Smooth muscle cell (in vitro differentiated cells): ENCODE data around the gene TCEAL3. TPM values are rescaled to one million over a fixed set of nuclear protein-coding genes. Genes with fewer than 3 reads are reported as not detected.
"Not testable (repeated sequence)": the region's sequence is repeated elsewhere in the genome, so short reads cannot be mapped to it uniquely, and the experiment has no call there.

ENCODE experiments used
- DNase-seq: peaks from one replicate; lab custom pipeline; 2025; ENCODE audit not compliant: unreplicated experiment; lab: John Stamatoyannopoulos, UW
- H2AFZ ChIP-seq: fragments of 200-600 bp; sonication (generic); 2 replicates; pipeline ENCODE4 v1.6.0; 2016; ENCODE audit warnings: antibody characterized with exemption, low read depth, mild to moderate bottlenecking
- H3F3A ChIP-seq: fragments of 200-600 bp; sonication (generic); 2 replicates; pipeline ENCODE4 v1.6.0; 2017; ENCODE audit warnings: antibody characterized with exemption, low read depth
- H3K27ac ChIP-seq: fragments of 200-600 bp; sonication (generic); 2 replicates; pipeline ENCODE4 v1.5.1; 2016; ENCODE audit warnings: low read depth, mild to moderate bottlenecking
- H3K27me3 ChIP-seq: fragments of 200-600 bp; sonication (generic); 2 replicates; pipeline ENCODE4 v1.6.1; 2016; ENCODE audit warnings: low read depth, mild to moderate bottlenecking
- H3K36me3 ChIP-seq: fragments of 200-600 bp; sonication (generic); 2 replicates; pipeline ENCODE4 v1.5.1; 2016; ENCODE audit warnings: low read depth
- H3K4me1 ChIP-seq: fragments of 200-600 bp; sonication (generic); 2 replicates; pipeline ENCODE4 v1.5.1; 2016; ENCODE audit warnings: low read depth
- H3K4me2 ChIP-seq: fragments of 200-600 bp; sonication (generic); 2 replicates; pipeline ENCODE4 v1.6.0; 2016; ENCODE audit warnings: mild to moderate bottlenecking
- H3K4me3 ChIP-seq: fragments of 200-600 bp; sonication (generic); 2 replicates; pipeline ENCODE4 v1.5.1; 2016; ENCODE audit warnings: mild to moderate bottlenecking
- H3K79me2 ChIP-seq: fragments of 200-600 bp; sonication (generic); 2 replicates; pipeline ENCODE4 v1.6.0; 2016; ENCODE audit warnings: low read depth, mild to moderate bottlenecking
- H3K9ac ChIP-seq: fragments of 200-600 bp; sonication (generic); 2 replicates; pipeline ENCODE4 v1.6.0; 2016; ENCODE audit warnings: low read depth
- H3K9me3 ChIP-seq: fragments of 200-600 bp; sonication (generic); replicated peaks from 2 replicates; pipeline ENCODE4 v1.5.1; 2016; ENCODE audit warnings: low read depth
- H4K20me1 ChIP-seq: fragments of 200-600 bp; sonication (generic); 2 replicates; pipeline ENCODE4 v1.6.0; 2016; ENCODE audit warnings: low read depth
- WGBS: methylation state at CpG from one replicate; pipeline ENCODE4 v1.1.7; 2016; ENCODE audit warnings: low lambda C conversion rate; 5-methylcytosine and 5-hydroxymethylcytosine counted together
- polyA plus RNA-seq: library from polyadenylated mRNA; unstranded; fragments of >200 nt; fragmentation: Nextera tagmentation; extraction: Ambion mirVana; gene quantifications from 2 replicates; pipeline ENCODE4 v1.2.1, GENCODE V29; 2016
- total RNA-seq: library from RNA; depleted of rRNA; stranded (reverse); fragments of >200 nt; gene quantifications from 2 replicates; pipeline ENCODE4 v1.2.3, GENCODE V29; 2014
- TF ChIP-seq, protein P1 (sequence below): fragments of 200-600 bp; sonication (generic); IDR thresholded peaks from 2 replicates; pipeline ENCODE4 v1.5.1; 2017; ENCODE audit warnings: borderline replicate concordance, mild to moderate bottlenecking, antibody characterized with exemption; ENCODE audit not compliant: insufficient read depth, poor library complexity, severe bottlenecking

The TCEAL3 gene
- total and polyA plus RNA-seq, 2 experiments from 2014 or later = 14.0 to 52.4 TPM

DNA sequence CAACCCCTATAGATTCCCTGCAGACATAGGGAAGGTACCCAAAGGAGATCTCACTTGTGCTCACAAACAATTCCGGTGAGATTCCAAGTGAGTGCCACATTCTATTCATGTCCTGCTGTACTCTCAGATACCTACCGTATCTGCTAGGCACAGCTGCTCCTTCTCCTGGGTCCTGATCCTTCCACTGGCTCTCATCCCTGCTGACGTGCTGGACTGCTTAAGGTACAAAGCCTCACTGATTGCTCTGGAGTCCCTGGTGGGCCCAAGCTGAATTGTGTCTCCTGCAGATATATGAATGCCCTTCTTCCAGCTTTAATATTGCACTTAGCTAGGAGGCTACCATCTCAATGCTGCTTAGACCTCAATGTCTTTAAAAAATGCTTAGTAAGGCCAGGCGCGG is 23.4 kb downstream of the TCEAL3 start:
- no peak for DNase-seq
- Histone ChIP-seq H3K27me3 (no peaks in the 10 kb centered on the region), H4K20me1 (no peaks in the 10 kb centered on the region), H3K9ac (no peak overlapping the region), H3K36me3 (no peaks in the 10 kb centered on the region), H2AFZ (no peak overlapping the region), H3K27ac (no peak overlapping the region), H3K9me3 (no peaks in the 10 kb centered on the region), H3K79me2 (peaks cover 22% of the 10 kb centered on the region), H3K4me3 (peak overlapping the region; percentile 97), H3K4me1 (peaks cover 15% of the 10 kb centered on the region), H3F3A (peaks cover 12% of the 10 kb centered on the region), H3K4me2 (no peak overlapping the region)
- TF ChIP-seq, protein P1, sequence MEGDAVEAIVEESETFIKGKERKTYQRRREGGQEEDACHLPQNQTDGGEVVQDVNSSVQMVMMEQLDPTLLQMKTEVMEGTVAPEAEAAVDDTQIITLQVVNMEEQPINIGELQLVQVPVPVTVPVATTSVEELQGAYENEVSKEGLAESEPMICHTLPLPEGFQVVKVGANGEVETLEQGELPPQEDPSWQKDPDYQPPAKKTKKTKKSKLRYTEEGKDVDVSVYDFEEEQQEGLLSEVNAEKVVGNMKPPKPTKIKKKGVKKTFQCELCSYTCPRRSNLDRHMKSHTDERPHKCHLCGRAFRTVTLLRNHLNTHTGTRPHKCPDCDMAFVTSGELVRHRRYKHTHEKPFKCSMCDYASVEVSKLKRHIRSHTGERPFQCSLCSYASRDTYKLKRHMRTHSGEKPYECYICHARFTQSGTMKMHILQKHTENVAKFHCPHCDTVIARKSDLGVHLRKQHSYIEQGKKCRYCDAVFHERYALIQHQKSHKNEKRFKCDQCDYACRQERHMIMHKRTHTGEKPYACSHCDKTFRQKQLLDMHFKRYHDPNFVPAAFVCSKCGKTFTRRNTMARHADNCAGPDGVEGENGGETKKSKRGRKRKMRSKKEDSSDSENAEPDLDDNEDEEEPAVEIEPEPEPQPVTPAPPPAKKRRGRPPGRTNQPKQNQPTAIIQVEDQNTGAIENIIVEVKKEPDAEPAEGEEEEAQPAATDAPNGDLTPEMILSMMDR = no peak
- 95% methylated on average over 5 of the region's 5 CpGs for WGBS

DNA sequence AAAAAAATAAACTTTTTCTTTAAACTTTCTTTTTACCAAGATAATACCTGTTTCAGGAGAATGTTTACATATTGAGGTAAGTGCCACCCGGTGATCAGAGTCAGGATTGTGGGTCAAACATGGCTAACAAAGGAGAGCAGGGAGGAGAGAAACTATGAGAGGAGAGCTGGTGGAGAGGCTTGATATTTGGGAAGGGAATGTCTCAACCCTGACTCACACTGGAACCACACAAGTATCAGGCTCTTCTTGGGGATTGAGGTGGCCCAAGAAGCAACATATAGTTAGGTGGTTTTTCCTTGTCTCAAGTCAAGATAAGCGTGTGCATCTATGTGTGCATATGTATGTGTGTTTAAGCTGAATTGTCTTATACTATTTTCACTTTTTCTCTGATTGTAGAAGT is 27.7 kb downstream of the TCEAL3 start:
- no peak for DNase-seq

DNA sequence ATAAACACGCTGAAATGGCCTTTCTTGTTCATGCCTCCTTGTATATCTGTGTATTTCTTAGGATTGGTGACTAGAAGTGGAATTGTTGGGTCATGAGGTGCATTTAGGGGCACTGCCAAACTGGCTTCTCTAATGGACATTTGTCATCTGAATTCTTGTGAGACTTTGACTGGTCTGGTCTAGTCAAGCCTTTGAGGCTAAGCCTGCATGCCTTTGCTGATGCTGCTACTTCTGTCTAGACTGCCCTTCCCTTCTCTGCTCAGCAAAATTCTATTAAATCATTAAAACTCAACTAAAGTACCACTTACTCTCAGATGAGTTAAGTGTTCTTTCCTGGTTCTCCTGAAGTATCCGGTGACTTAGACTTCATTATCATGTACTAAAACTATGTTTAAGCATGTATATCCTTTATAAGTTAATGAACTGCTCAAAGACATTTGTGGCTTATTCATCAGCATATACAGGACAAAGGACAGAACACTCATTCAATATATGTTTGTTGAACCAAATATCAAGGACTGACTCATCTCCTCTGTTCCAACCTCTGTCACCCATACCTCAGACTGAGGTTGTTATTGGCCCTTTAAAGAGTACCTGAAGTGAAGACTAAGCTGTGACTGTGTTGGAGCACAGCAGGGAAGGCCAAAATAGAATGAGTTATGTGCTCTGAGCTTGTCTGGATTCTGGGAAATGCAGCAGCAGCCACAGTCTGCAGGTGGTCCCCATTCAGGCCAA is 30.0 kb downstream of the TCEAL3 start:
- Histone ChIP-seq H3K27me3 (no peaks in the 10 kb centered on the region), H3K4me1 (peaks cover 14% of the 10 kb centered on the region), H3K36me3 (no peaks in the 10 kb centered on the region), H4K20me1 (no peaks in the 10 kb centered on the region), H3K4me2 (no peak overlapping the region), H2AFZ (no peak overlapping the region), H3K27ac (peak overlapping the region; percentile 73), H3K9me3 (no peaks in the 10 kb centered on the region), H3K4me3 (no peak overlapping the region), H3F3A (peaks cover 5% of the 10 kb centered on the region), H3K79me2 (no peaks in the 10 kb centered on the region), H3K9ac (peak overlapping the region; percentile 22)
- TF ChIP-seq, protein P1 = no peak
- no peak for DNase-seq
- 75% methylated on average over 2 of the region's 2 CpGs for WGBS

More for the DNA sequence above, 27.7 kb downstream of the TCEAL3 start:
- Histone ChIP-seq H2AFZ (no peak overlapping the region), H3K4me3 (no peak overlapping the region), H3K4me1 (peaks cover 18% of the 10 kb centered on the region), H3K27ac (no peak overlapping the region), H3K79me2 (no peaks in the 10 kb centered on the region), H3K27me3 (no peaks in the 10 kb centered on the region), H3K9ac (no peak overlapping the region), H3K36me3 (no peaks in the 10 kb centered on the region), H4K20me1 (no peaks in the 10 kb centered on the region), H3F3A (peaks cover 5% of the 10 kb centered on the region), H3K9me3 (no peaks in the 10 kb centered on the region), H3K4me2 (no peak overlapping the region)
- TF ChIP-seq, protein P1 = no peak
- 73% methylated on average over 2 of the region's 2 CpGs for WGBS

DNA sequence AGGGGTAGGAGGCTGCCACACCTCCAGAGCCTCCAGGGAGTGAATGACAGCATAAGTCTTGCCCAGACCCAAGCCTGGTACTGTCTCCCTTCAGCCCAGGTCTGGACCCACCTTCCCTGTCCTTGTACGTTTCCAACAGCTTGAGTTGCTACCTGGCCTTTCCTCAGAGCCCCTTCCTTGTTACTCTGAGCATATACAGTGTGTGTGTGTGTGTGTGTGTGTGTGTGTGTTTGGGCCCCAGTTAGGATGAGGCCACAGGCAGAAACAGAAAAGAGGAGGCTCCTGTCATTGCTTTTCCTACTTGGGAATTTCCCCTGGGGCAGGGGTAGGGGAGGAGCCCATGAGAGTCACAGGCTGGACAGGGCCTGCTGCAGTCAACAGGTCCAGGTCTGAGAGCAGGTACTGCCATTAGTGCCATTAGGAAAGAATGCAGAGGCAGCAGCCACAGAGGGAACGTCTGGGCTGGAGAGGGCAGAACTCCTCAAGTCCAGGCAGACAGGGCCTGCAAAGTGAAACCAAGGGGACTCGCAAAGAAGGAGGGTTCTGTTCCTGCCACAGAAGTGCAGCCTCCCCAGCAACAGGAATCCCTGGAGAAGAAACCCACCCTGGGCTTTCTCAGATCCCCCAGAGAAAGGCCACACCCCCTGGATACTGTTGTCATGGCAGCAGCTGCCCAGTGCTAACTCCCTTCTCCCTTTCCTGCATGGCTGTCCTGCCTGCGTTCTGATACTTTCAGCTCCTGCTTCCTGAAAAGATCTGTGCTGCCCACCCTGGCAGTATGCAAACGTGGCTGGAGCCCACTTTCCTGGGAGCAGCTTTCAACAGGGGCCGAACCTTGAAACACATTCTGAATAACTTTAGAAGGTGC is 30.9 kb downstream of the TCEAL3 start:
- Histone ChIP-seq H3K27ac (peak overlapping the region; percentile 73), H3K9ac (peak overlapping the region; percentile 22), H3K4me1 (peaks cover 14% of the 10 kb centered on the region)
- not testable (repeated sequence) for H3K27me3 ChIP-seq, H2AFZ ChIP-seq, DNase-seq, H4K20me1 ChIP-seq, H3K36me3 ChIP-seq, H3K4me3 ChIP-seq, H3K9me3 ChIP-seq, H3K79me2 ChIP-seq, H3F3A ChIP-seq, H3K4me2 ChIP-seq
- 33% methylated on average over 6 of the region's 6 CpGs for WGBS
